HepG2 (cell line): ENCODE data around the gene TNFRSF6B. TPM values are rescaled to one million over a fixed set of nuclear protein-coding genes. Genes with fewer than 3 reads are reported as not detected.

Source experiments
- AGO1 ChIP-seq: fragments of 200-400 bp; formaldehyde crosslinking; IDR thresholded peaks from 2 replicates; pipeline ENCODE4 v1.6.1; 2017; ENCODE audit warnings: mild to moderate bottlenecking, low read depth, low read length, moderate library complexity; ENCODE audit not compliant: poor library complexity, severe bottlenecking
- ARHGAP35 ChIP-seq: sonication (generic); formaldehyde crosslinking; IDR thresholded peaks from 2 replicates; pipeline ENCODE4 v1.9.0; 2022; ENCODE audit warnings: mild to moderate bottlenecking, inconsistent platforms, moderate library complexity, missing genetic modification reagents, borderline replicate concordance
- BCLAF1 ChIP-seq: fragments of 450-650 bp; IDR thresholded peaks from 2 replicates; pipeline ENCODE4 v1.6.1; 2017; ENCODE audit warnings: mild to moderate bottlenecking
- FOXA1 ChIP-seq, 2 experiments: fragments of 450-650 bp in 1 of 2; sonication (generic) in 1 of 2; formaldehyde crosslinking in 1 of 2; IDR thresholded peaks; 2 replicates each; pipeline versions ENCODE4 v1.4.0 to v1.6.1; 2016 to 2020; ENCODE audit warnings: missing genetic modification reagents in 1 of 2
- GABPB1 ChIP-seq: IDR thresholded peaks from 2 replicates; pipeline ENCODE4 v1.6.1; 2016; ENCODE audit warnings: mild to moderate bottlenecking, missing genetic modification reagents, moderate library complexity, missing compliant biosample characterization
- HDAC1 ChIP-seq: sonication (generic); formaldehyde crosslinking; IDR thresholded peaks from 2 replicates; pipeline ENCODE4 v1.5.1; 2020; ENCODE audit warnings: mild to moderate bottlenecking, missing genetic modification reagents
- HES4 ChIP-seq: sonication (generic); formaldehyde crosslinking; IDR thresholded peaks from 2 replicates; pipeline ENCODE4 v1.9.0; 2021; ENCODE audit warnings: mild to moderate bottlenecking, missing genetic modification reagents, borderline replicate concordance
- NONO ChIP-seq, 2 experiments: fragments of 450-650 bp in 1 of 2; sonication (generic) in 1 of 2; formaldehyde crosslinking in 1 of 2; IDR thresholded peaks in 1 of 2; conservative IDR thresholded peaks in 1 of 2; 2 replicates each; pipeline versions ENCODE4 v1.6.1 to v1.8.0; 2017 to 2022; ENCODE audit warnings: mild to moderate bottlenecking in 1 of 2, missing genetic modification reagents in 1 of 2, moderate library complexity in 1 of 2
- NR2F1 ChIP-seq, 2 experiments: fragments of 450-650 bp in 1 of 2; formaldehyde crosslinking in 1 of 2; IDR thresholded peaks; 2 replicates each; pipeline versions ENCODE4 v1.5.0 to v1.6.1; 2016 to 2020; ENCODE audit warnings: mild to moderate bottlenecking in 1 of 2, missing compliant biosample characterization in 1 of 2, missing genetic modification reagents in 1 of 2, moderate library complexity in 1 of 2
- RBM22 ChIP-seq: fragments of 200-400 bp; formaldehyde crosslinking; optimal IDR thresholded peaks from 2 replicates; pipeline ENCODE3; 2017; ENCODE audit warnings: mild to moderate bottlenecking, low read length, moderate library complexity
- SIX4 ChIP-seq: sonication (generic); formaldehyde crosslinking; IDR thresholded peaks from 2 replicates; pipeline ENCODE4 v1.4.0; 2020; ENCODE audit warnings: missing genetic modification reagents
- SMARCC2 ChIP-seq: fragments of 450-650 bp; IDR thresholded peaks from 2 replicates; pipeline ENCODE4 v1.6.1; 2017; ENCODE audit warnings: antibody characterized with exemption, mild to moderate bottlenecking
- ZBTB26 ChIP-seq: IDR thresholded peaks from 2 replicates; pipeline ENCODE4 v1.6.1; 2016; ENCODE audit warnings: missing compliant biosample characterization, missing genetic modification reagents, borderline replicate concordance
- ZC3H4 ChIP-seq: sonication (generic); formaldehyde crosslinking; IDR thresholded peaks from 2 replicates; pipeline ENCODE4 v1.4.0; 2020; ENCODE audit warnings: missing genetic modification reagents, borderline replicate concordance
- ZFP91 ChIP-seq: sonication (generic); formaldehyde crosslinking; IDR thresholded peaks from 2 replicates; pipeline ENCODE4 v1.9.0; 2022; ENCODE audit warnings: missing genetic modification reagents, mild to moderate bottlenecking, borderline replicate concordance
- ZNF138 ChIP-seq: sonication (generic); formaldehyde crosslinking; IDR thresholded peaks from 2 replicates; pipeline ENCODE4 v1.5.0; 2020; ENCODE audit warnings: mild to moderate bottlenecking, low read depth, missing genetic modification reagents
- ZNF335 ChIP-seq: sonication (generic); formaldehyde crosslinking; IDR thresholded peaks from 2 replicates; pipeline ENCODE4 v1.4.0; 2020; ENCODE audit warnings: missing genetic modification reagents
- ZNF496 ChIP-seq: sonication (generic); formaldehyde crosslinking; IDR thresholded peaks from 2 replicates; pipeline ENCODE4 v1.8.1; 2023; ENCODE audit warnings: mild to moderate bottlenecking, moderate library complexity, missing genetic modification reagents; ENCODE audit not compliant: insufficient replicate concordance
- ZNF556 ChIP-seq: sonication (generic); formaldehyde crosslinking; IDR thresholded peaks from 2 replicates; pipeline ENCODE4 v1.4.0; 2020; ENCODE audit warnings: mild to moderate bottlenecking, missing genetic modification reagents, borderline replicate concordance
- ZNF768 ChIP-seq: sonication (generic); formaldehyde crosslinking; IDR thresholded peaks from 2 replicates; pipeline ENCODE4 v1.4.0; 2020; ENCODE audit warnings: missing genetic modification reagents
- ZNF782 ChIP-seq: sonication (generic); formaldehyde crosslinking; IDR thresholded peaks from 2 replicates; pipeline ENCODE4 v1.4.0; 2020; ENCODE audit warnings: missing genetic modification reagents, mild to moderate bottlenecking, borderline replicate concordance
- ZNF788 ChIP-seq: sonication (generic); formaldehyde crosslinking; IDR thresholded peaks from 2 replicates; pipeline ENCODE4 v1.5.0; 2020; ENCODE audit warnings: mild to moderate bottlenecking, missing genetic modification reagents, borderline replicate concordance
- polyA plus RNA-seq, 8 experiments: library from polyadenylated mRNA; depleted of rRNA in 3 of 8; stranded (reverse) in 7 of 8; unstranded in 1 of 8; fragments of >200 nt; fragmentation: Illumina TruSeq in 4 of 8; extraction: Trizol in 4 of 8; gene quantifications; 2 replicates each; pipeline versions ENCODE4 v1.2.1 to v1.2.3, GENCODE V29; 2011 to 2016; ENCODE audit warnings: low read depth in 4 of 8, missing spikeins in 1 of 8, mixed read lengths in 1 of 8; ENCODE audit not compliant: insufficient read depth in 1 of 8
- total RNA-seq, 5 experiments: library from RNA; depleted of rRNA; stranded (reverse); fragments of >200 nt; fragmentation: Illumina TruSeq; extraction: Trizol; gene quantifications; 2 replicates each; pipeline ENCODE4 v1.2.3, GENCODE V29; 2016; ENCODE audit warnings: low read depth in 1 of 5

The TNFRSF6B gene
- total and polyA plus RNA-seq, 2 of the 13 experiments (the other 11 are each of a cell fraction or from before 2014, with no cell fraction given) = 0.24 TPM; not detected in 1

- TF ChIP-seq HDAC1 (CRISPR knock-in tag) = no peak
- no peak for TF ChIP-seq ZNF556 (CRISPR knock-in tag)
- TF ChIP-seq SMARCC2 = no peak
- no peak for TF ChIP-seq NR2F1 (CRISPR knock-in tag; IDR thresholded peaks at IDR 0.05)
- no peak for TF ChIP-seq ZNF335 (CRISPR knock-in tag)
- no peak for TF ChIP-seq NONO (IDR thresholded peaks at IDR 0.05)
- TF ChIP-seq NONO (CRISPR knock-in tag; conservative IDR thresholded peaks at IDR 0.05) = no peak
- TF ChIP-seq ZNF788 (CRISPR knock-in tag) = no peak
- no peak for TF ChIP-seq ZNF782
- TF ChIP-seq RBM22 = no peak
- TF ChIP-seq AGO1 = peak; percentile 97
- no peak for TF ChIP-seq ZNF496 (CRISPR knock-in tag)
- no peak for TF ChIP-seq HES4 (CRISPR knock-in tag)
- TF ChIP-seq GABPB1 (CRISPR knock-in tag) = peak; percentile 13; the same call in 1 of the 2 replicates
- no peak for TF ChIP-seq FOXA1 (IDR thresholded peaks at IDR 0.05)
- no peak for TF ChIP-seq FOXA1 (CRISPR knock-in tag; IDR thresholded peaks at IDR 0.05)
- TF ChIP-seq BCLAF1 = no peak
- no peak for TF ChIP-seq SIX4 (CRISPR knock-in tag)
- no peak for TF ChIP-seq ZNF138
- 0 out of 2 replicates have a peak, but pooled peaks have one; percentile 1 for TF ChIP-seq ZC3H4 (CRISPR knock-in tag)
- TF ChIP-seq ZNF768 = peak; percentile 25; the same call in 1 of the 2 replicates
- TF ChIP-seq ZFP91 (CRISPR knock-in tag) = peak; percentile 62; the same call in 1 of the 2 replicates
- TF ChIP-seq ZBTB26 (CRISPR knock-in tag) = peak; percentile 28; the same call in 1 of the 2 replicates
- TF ChIP-seq ARHGAP35 (CRISPR knock-in tag) = no peak
These were observed 3.9 kb upstream of the TNFRSF6B start (continued) for GRCh38 chr20:63692436-63693082.
